Measurements from ENCODE around the gene ATP10B.

Gene ATP10B

GRCh38 chr5:160514866-160515265 lies 337.1 kb downstream of the ATP10B start:
- H2BK12ac ChIP-seq (ENCODE audit: low read length), result no peak overlapping the region
- no peak overlapping the region for H3K9ac ChIP-seq (ENCODE audit: low read depth, low read length, poor library complexity)
- H3K36me3 ChIP-seq (replicated peaks in 1 of 2; ENCODE audit: control insufficient read depth in 2 of 2, insufficient read depth in 2 of 2, low read length in 2 of 2), result no peaks in the 10 kb centered on the region
- H3K4me3 ChIP-seq (ENCODE audit: low read length in 2 of 2), result no peak overlapping the region
- no peak overlapping the region for H4K91ac ChIP-seq (ENCODE audit: low read depth, low read length, poor library complexity)
- no peak overlapping the region for H3K4me2 ChIP-seq (ENCODE audit: insufficient read depth, low read length, poor library complexity, severe bottlenecking)
- H3K27ac ChIP-seq (replicated peaks; ENCODE audit: low read length), result no peak overlapping the region
- no peak for DNase-seq (ENCODE audit: low spot score)
- peaks cover 0 to 7% of the 10 kb centered on the region in 2 donors for H3K4me1 ChIP-seq (ENCODE audit: control insufficient read depth in 2 of 2, insufficient read depth in 1 of 2, low read depth in 1 of 2, low read length in 2 of 2)
- no peak overlapping the region for H2AK5ac ChIP-seq (ENCODE audit: low read depth, low read length)
- H3K18ac ChIP-seq (ENCODE audit: low read length), result no peak overlapping the region
- H2BK120ac ChIP-seq (ENCODE audit: low read depth, low read length), result no peak overlapping the region
- H4K8ac ChIP-seq (ENCODE audit: low read depth, low read length), result no peak overlapping the region
- no peak overlapping the region for H2AFZ ChIP-seq (ENCODE audit: low read length)
- H2BK15ac ChIP-seq (ENCODE audit: low read length), result no peak overlapping the region
- H3K79me1 ChIP-seq (ENCODE audit: low read depth, low read length), result no peaks in the 10 kb centered on the region
- H3K14ac ChIP-seq (ENCODE audit: low read length), result no peak overlapping the region
- no peak overlapping the region for H3K23ac ChIP-seq (ENCODE audit: low read depth, low read length, poor library complexity)
- no peak overlapping the region for H2BK5ac ChIP-seq (ENCODE audit: low read length)
- no peaks in the 10 kb centered on the region for H3K27me3 ChIP-seq (ENCODE audit: control insufficient read depth in 3 of 3, insufficient read depth in 3 of 3, low read depth in 1 of 3, low read length in 3 of 3)
- no peak overlapping the region for H3K4ac ChIP-seq (ENCODE audit: low read length)
- no CpG with 5 or more reads among the region's 3 CpGs for WGBS, 2 donors (ENCODE audit: extremely low coverage in 2 of 2, insufficient read length in 2 of 2, insufficient replicate concordance in 1 of 2)
- H3K9me3 ChIP-seq (replicated peaks in 1 of 2; ENCODE audit: control insufficient read depth in 2 of 2, insufficient read depth in 1 of 2, low read depth in 1 of 2, low read length in 2 of 2), result no peaks in the 10 kb centered on the region

- Histone ChIP-seq H3K14ac (ENCODE audit: low read length) (no peak overlapping the region), H2BK120ac (ENCODE audit: low read depth, low read length) (no peak overlapping the region), H2BK15ac (ENCODE audit: low read length) (no peak overlapping the region), H2BK5ac (ENCODE audit: low read length) (no peak overlapping the region), H3K4me2 (ENCODE audit: insufficient read depth, low read length, poor library complexity, severe bottlenecking) (no peak overlapping the region), H3K4me3 (ENCODE audit: low read length in 2 of 2) (no peak overlapping the region), H3K36me3 (replicated peaks in 1 of 2; ENCODE audit: control insufficient read depth in 2 of 2, insufficient read depth in 2 of 2, low read length in 2 of 2) (no peaks in the 10 kb centered on the region), H3K4me1 (ENCODE audit: control insufficient read depth in 2 of 2, insufficient read depth in 1 of 2, low read depth in 1 of 2, low read length in 2 of 2) (peaks cover 0 to 7% of the 10 kb centered on the region in 2 donors), H4K91ac (ENCODE audit: low read depth, low read length, poor library complexity) (no peak overlapping the region), H3K9ac (ENCODE audit: low read depth, low read length, poor library complexity) (no peak overlapping the region), H3K23ac (ENCODE audit: low read depth, low read length, poor library complexity) (no peak overlapping the region), H3K18ac (ENCODE audit: low read length) (no peak overlapping the region), H3K27me3 (ENCODE audit: control insufficient read depth in 3 of 3, insufficient read depth in 3 of 3, low read depth in 1 of 3, low read length in 3 of 3) (no peaks in the 10 kb centered on the region), H4K8ac (ENCODE audit: low read depth, low read length) (no peak overlapping the region), H2AFZ (ENCODE audit: low read length) (no peak overlapping the region), H3K4ac (ENCODE audit: low read length) (no peak overlapping the region), H2AK5ac (ENCODE audit: low read depth, low read length) (no peak overlapping the region), H2BK12ac (ENCODE audit: low read length) (no peak overlapping the region), H3K79me1 (ENCODE audit: low read depth, low read length) (no peaks in the 10 kb centered on the region), H3K9me3 (replicated peaks in 1 of 2; ENCODE audit: control insufficient read depth in 2 of 2, insufficient read depth in 1 of 2, low read depth in 1 of 2, low read length in 2 of 2) (no peaks in the 10 kb centered on the region), H3K27ac (replicated peaks; ENCODE audit: low read length) (no peak overlapping the region)
- WGBS, 2 donors (ENCODE audit: extremely low coverage in 2 of 2, insufficient read length in 2 of 2, insufficient replicate concordance in 1 of 2), result no CpG with 5 or more reads among the region's 2 CpGs
- no peak for DNase-seq (ENCODE audit: low spot score)
Measured at GRCh38 chr5:160514191-160514590, 337.8 kb downstream of the ATP10B start.

- H2AFZ ChIP-seq (ENCODE audit: low read length), result no peak overlapping the region
- no peak overlapping the region for H3K9ac ChIP-seq (ENCODE audit: low read depth, low read length, poor library complexity)
- H2BK5ac ChIP-seq (ENCODE audit: low read length), result no peak overlapping the region
- peaks cover 0 to 7% of the 10 kb centered on the region in 2 donors for H3K4me1 ChIP-seq (ENCODE audit: control insufficient read depth in 2 of 2, insufficient read depth in 1 of 2, low read depth in 1 of 2, low read length in 2 of 2)
- no peak overlapping the region for H2BK15ac ChIP-seq (ENCODE audit: low read length)
- no peak overlapping the region for H3K4me3 ChIP-seq (ENCODE audit: low read length in 2 of 2)
- no peak overlapping the region for H2BK12ac ChIP-seq (ENCODE audit: low read length)
- no peaks in the 10 kb centered on the region for H3K9me3 ChIP-seq (replicated peaks in 1 of 2; ENCODE audit: control insufficient read depth in 2 of 2, insufficient read depth in 1 of 2, low read depth in 1 of 2, low read length in 2 of 2)
- no peak overlapping the region for H4K91ac ChIP-seq (ENCODE audit: low read depth, low read length, poor library complexity)
- H2BK120ac ChIP-seq (ENCODE audit: low read depth, low read length), result no peak overlapping the region
- no peak overlapping the region for H2AK5ac ChIP-seq (ENCODE audit: low read depth, low read length)
- no peak overlapping the region for H4K8ac ChIP-seq (ENCODE audit: low read depth, low read length)
- H3K27me3 ChIP-seq (ENCODE audit: control insufficient read depth in 3 of 3, insufficient read depth in 3 of 3, low read depth in 1 of 3, low read length in 3 of 3), result no peaks in the 10 kb centered on the region
- no peak overlapping the region for H3K27ac ChIP-seq (replicated peaks; ENCODE audit: low read length)
- no peak overlapping the region for H3K23ac ChIP-seq (ENCODE audit: low read depth, low read length, poor library complexity)
- no peak overlapping the region for H3K4ac ChIP-seq (ENCODE audit: low read length)
- no peak overlapping the region for H3K4me2 ChIP-seq (ENCODE audit: insufficient read depth, low read length, poor library complexity, severe bottlenecking)
- no peak overlapping the region for H3K14ac ChIP-seq (ENCODE audit: low read length)
- DNase-seq (ENCODE audit: low spot score), result no peak
- no peaks in the 10 kb centered on the region for H3K79me1 ChIP-seq (ENCODE audit: low read depth, low read length)
- no peaks in the 10 kb centered on the region for H3K36me3 ChIP-seq (replicated peaks in 1 of 2; ENCODE audit: control insufficient read depth in 2 of 2, insufficient read depth in 2 of 2, low read length in 2 of 2)
- H3K18ac ChIP-seq (ENCODE audit: low read length), result no peak overlapping the region
Measured at GRCh38 chr5:160513485-160513884, 338.5 kb downstream of the ATP10B start.
